BJ (cell line): ENCODE results near the gene LDB1. TPM values are rescaled to one million over a fixed set of nuclear protein-coding genes. Genes with fewer than 3 reads are reported as not detected.

ENCODE experiments used
- CTCF ChIA-PET: fragments of 350-600 bp; formaldehyde crosslinking; extraction: SDS; loops from one replicate; lab custom pipeline; 2021; ENCODE audit warnings: antibody characterized with exemption, inconsistent platforms; lab: Yijun Ruan, JAX
- POLR2A ChIA-PET: fragments of 300-600 bp; sonication (Branson Sonifier 250); formaldehyde crosslinking; extraction: SDS; loops from one replicate; lab custom pipeline; 2021; ENCODE audit warnings: antibody characterized with exemption; lab: Charles Lee
- DNase-seq: peaks from one replicate; pipeline ENCODE4 v3.0.0-alpha.2; 2011; ENCODE audit warnings: low read depth
- H3K27me3 ChIP-seq: 2 replicates; pipeline ENCODE4 v1.6.0; 2011; ENCODE audit warnings: low read length; ENCODE audit not compliant: control insufficient read depth, insufficient read depth
- H3K36me3 ChIP-seq: 2 replicates; pipeline ENCODE4 v1.5.1; 2011; ENCODE audit warnings: low read length; ENCODE audit not compliant: control insufficient read depth, insufficient read depth
- H3K4me3 ChIP-seq: 2 replicates; pipeline ENCODE4 v1.5.1; 2011; ENCODE audit warnings: low read depth, mild to moderate bottlenecking, control low read depth, low read length
- polyA plus RNA-seq: library from polyadenylated mRNA; depleted of rRNA; stranded (reverse); fragments of >200 nt; gene quantifications from 2 replicates; pipeline ENCODE4 v1.2.3, GENCODE V29; 2011
- TF ChIP-seq, protein P1 (sequence below): IDR thresholded peaks from 2 replicates; pipeline ENCODE4 v1.5.1; 2011; ENCODE audit warnings: low read depth, mild to moderate bottlenecking, control low read depth, inconsistent platforms, low read length, moderate library complexity; ENCODE audit not compliant: insufficient read depth

LDB1 gene
- polyA plus RNA-seq, 1 experiment = 115 TPM

- no peak for DNase-seq
- Histone ChIP-seq H3K4me3 (no peak overlapping the region), H3K27me3 (no peaks in the 10 kb centered on the region), H3K36me3 (peaks cover 54% of the 10 kb centered on the region)
- TF ChIP-seq, protein P1, sequence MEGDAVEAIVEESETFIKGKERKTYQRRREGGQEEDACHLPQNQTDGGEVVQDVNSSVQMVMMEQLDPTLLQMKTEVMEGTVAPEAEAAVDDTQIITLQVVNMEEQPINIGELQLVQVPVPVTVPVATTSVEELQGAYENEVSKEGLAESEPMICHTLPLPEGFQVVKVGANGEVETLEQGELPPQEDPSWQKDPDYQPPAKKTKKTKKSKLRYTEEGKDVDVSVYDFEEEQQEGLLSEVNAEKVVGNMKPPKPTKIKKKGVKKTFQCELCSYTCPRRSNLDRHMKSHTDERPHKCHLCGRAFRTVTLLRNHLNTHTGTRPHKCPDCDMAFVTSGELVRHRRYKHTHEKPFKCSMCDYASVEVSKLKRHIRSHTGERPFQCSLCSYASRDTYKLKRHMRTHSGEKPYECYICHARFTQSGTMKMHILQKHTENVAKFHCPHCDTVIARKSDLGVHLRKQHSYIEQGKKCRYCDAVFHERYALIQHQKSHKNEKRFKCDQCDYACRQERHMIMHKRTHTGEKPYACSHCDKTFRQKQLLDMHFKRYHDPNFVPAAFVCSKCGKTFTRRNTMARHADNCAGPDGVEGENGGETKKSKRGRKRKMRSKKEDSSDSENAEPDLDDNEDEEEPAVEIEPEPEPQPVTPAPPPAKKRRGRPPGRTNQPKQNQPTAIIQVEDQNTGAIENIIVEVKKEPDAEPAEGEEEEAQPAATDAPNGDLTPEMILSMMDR = no peak
- ChIA-PET POLR2A (no interaction called here), CTCF (no interaction called here)
Observed at GRCh38 chr10:102141583-102142107, 21.5 kb upstream of the LDB1 start.

DNA sequence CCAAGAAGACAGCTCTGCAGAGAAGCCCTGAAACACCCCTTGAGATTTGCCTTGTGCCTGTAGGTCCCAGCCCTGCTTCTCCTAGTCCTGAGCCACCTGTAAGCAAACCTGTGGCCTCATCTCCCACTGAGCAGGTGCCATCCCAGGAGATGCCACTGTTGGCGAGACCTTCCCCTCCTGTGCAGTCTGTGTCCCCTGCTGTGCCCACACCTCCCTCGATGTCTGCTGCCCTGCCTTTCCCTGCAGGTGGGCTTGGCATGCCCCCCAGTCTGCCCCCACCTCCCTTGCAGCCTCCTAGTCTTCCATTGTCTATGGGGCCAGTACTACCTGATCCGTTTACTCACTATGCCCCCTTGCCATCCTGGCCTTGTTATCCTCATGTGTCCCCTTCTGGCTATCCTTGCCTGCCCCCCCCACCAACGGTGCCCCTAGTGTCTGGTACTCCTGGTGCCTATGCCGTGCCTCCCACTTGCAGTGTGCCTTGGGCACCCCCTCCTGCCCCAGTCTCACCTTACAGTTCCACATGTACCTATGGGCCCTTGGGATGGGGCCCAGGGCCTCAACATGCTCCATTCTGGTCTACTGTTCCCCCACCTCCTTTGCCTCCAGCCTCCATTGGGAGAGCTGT lies 20.9 kb upstream of the LDB1 start:
- CTCF ChIA-PET = no interaction called here
- peaks cover 47% of the 10 kb centered on the region for H3K36me3 ChIP-seq
- POLR2A ChIA-PET = no interaction called here

GRCh38 chr10:102140218-102140617 lies 20.1 kb upstream of the LDB1 start:
- Histone ChIP-seq H3K36me3 (peaks cover 45% of the 10 kb centered on the region), H3K27me3 (no peaks in the 10 kb centered on the region), H3K4me3 (no peak overlapping the region)
- TF ChIP-seq, protein P1 = no peak
- ChIA-PET POLR2A (no interaction called here), CTCF (no interaction called here)
- DNase-seq = no peak

More for the DNA sequence above, 20.9 kb upstream of the LDB1 start:
- TF ChIP-seq, protein P1 = no peak
- Histone ChIP-seq H3K27me3 (no peaks in the 10 kb centered on the region), H3K4me3 (no peak overlapping the region)
- no peak for DNase-seq

GRCh38 chr10:102139281-102140110 lies 19.3 kb upstream of the LDB1 start:
- CTCF ChIA-PET = interaction anchor here (1.1 to 2.7 kb wide), 2 partner anchors 9 to 18 kb away, joined by 3 to 13 read pairs; no protein-coding TSS in a partner anchor
- H3K36me3 ChIP-seq = peaks cover 42% of the 10 kb centered on the region
- POLR2A ChIA-PET = no interaction called here

More at GRCh38 chr10:102139281-102140110, 19.3 kb upstream of the LDB1 start:
- no peaks in the 10 kb centered on the region for H3K27me3 ChIP-seq
- no peak overlapping the region for H3K4me3 ChIP-seq
- TF ChIP-seq, protein P1 = no peak
- DNase-seq = no peak
